ENCODE measurements around the gene CDHR3.

DNA sequence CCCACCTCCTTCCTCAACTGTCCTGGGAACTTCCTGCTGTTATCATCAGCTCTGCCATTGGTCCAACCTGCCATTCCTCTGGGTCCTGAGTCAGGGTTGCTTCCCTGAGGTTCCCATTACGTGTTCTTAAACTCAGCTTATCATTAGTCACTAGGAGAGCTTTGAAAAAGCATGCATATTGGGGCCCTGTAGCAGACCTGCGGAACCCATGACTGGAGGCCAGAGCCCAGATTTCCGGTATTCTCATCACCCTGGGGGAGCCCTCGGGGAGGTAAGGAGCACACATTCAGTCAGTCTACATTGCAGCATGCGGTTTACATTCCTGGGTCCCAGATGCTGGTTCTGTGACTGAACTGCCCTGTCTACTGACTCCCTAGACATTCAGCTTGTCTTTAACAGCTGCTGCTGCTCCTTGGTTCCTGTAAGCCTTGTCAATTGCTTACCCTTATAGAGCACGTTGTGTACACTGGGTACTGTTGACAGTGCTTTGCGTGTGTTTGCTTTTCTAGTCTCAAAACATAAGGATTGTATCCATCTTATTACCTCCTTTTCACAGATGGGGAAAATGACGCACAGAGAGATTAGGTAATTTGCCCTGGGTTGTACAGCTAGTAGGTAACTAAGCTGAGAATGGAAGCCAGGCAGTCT lies 12.8 kb downstream of the CDHR3 start:
- TF ChIP-seq, protein P1, sequence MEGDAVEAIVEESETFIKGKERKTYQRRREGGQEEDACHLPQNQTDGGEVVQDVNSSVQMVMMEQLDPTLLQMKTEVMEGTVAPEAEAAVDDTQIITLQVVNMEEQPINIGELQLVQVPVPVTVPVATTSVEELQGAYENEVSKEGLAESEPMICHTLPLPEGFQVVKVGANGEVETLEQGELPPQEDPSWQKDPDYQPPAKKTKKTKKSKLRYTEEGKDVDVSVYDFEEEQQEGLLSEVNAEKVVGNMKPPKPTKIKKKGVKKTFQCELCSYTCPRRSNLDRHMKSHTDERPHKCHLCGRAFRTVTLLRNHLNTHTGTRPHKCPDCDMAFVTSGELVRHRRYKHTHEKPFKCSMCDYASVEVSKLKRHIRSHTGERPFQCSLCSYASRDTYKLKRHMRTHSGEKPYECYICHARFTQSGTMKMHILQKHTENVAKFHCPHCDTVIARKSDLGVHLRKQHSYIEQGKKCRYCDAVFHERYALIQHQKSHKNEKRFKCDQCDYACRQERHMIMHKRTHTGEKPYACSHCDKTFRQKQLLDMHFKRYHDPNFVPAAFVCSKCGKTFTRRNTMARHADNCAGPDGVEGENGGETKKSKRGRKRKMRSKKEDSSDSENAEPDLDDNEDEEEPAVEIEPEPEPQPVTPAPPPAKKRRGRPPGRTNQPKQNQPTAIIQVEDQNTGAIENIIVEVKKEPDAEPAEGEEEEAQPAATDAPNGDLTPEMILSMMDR (conservative IDR thresholded peaks at IDR 0.05; ENCODE audit: low read length): no peak
- TF ChIP-seq EZH2phosphoT487 (IDR thresholded peaks at IDR 0.05; ENCODE audit: borderline replicate concordance, low read depth, low read length): no peak

Measured in OCI-LY7 (cell line).